HEK293T (cell line): Measurements from ENCODE around the gene TEAD1.

Experiments
- ELF4 ChIP-seq: fragments of 450-650 bp; IDR thresholded peaks from 2 replicates; pipeline ENCODE4 v1.6.1; 2017; ENCODE audit warnings: antibody characterized with exemption
- FOXK2 ChIP-seq: fragments of 450-650 bp; IDR thresholded peaks from 2 replicates; pipeline ENCODE4 v1.6.1; 2016; ENCODE audit warnings: mild to moderate bottlenecking
- SUZ12 ChIP-seq: fragments of 450-650 bp; IDR thresholded peaks from 2 replicates; pipeline ENCODE4 v1.6.1; 2016; ENCODE audit warnings: mild to moderate bottlenecking

GRCh38 chr11:12715131-12715530, 40.9 kb downstream of the TEAD1 start:
- TF ChIP-seq FOXK2 (no peak), ELF4 (no peak), SUZ12 (no peak)
